Measurements from ENCODE around the gene NCAPD2.

Gene NCAPD2

GRCh38 chr12:6550294-6551062, 56.6 kb downstream of the NCAPD2 start:
- TF ChIP-seq CTCF (IDR thresholded peaks at IDR 0.05): no peak

- TF ChIP-seq CTCF (IDR thresholded peaks at IDR 0.05): no peak
Measured at GRCh38 chr12:6551063-6551461, 57.2 kb downstream of the NCAPD2 start.

- no peak for TF ChIP-seq CTCF (IDR thresholded peaks at IDR 0.05)
Measured at GRCh38 chr12:6551496-6552139, 57.7 kb downstream of the NCAPD2 start.

GRCh38 chr12:6552140-6552551, 58.2 kb downstream of the NCAPD2 start:
- TF ChIP-seq CTCF (IDR thresholded peaks at IDR 0.05): no peak

GRCh38 chr12:6553051-6553868, 59.4 kb downstream of the NCAPD2 start:
- no peak for TF ChIP-seq CTCF (IDR thresholded peaks at IDR 0.05)

- peak; percentile 58 for TF ChIP-seq CTCF (IDR thresholded peaks at IDR 0.05)
Measured at GRCh38 chr12:6554168-6555017, 60.5 kb downstream of the NCAPD2 start.
